Measurements from ENCODE around the gene MYH10.

Gene MYH10

DNA sequence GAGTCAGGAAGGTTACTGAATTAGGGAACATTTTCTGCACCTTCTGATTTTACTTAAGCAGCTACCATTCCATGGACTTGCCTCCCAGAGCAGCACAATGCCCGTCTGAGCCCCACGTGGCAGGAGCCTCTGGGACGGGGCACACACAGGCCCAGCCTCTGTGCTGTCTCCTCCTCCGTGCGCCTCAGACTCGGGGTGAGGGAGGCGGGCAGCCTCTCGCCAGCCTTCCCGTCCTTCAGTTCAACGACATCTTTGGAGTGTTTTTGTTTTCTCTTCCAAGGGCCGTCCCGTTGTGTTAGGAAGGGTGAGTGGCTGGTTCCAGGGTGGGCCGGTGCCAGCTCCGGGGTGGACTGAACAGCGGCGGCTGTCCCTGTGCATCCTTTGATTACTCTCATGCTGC, 163.0 kb downstream of the MYH10 start:
- H3K27ac ChIP-seq: no peak overlapping the region
- TF ChIP-seq, protein P1, sequence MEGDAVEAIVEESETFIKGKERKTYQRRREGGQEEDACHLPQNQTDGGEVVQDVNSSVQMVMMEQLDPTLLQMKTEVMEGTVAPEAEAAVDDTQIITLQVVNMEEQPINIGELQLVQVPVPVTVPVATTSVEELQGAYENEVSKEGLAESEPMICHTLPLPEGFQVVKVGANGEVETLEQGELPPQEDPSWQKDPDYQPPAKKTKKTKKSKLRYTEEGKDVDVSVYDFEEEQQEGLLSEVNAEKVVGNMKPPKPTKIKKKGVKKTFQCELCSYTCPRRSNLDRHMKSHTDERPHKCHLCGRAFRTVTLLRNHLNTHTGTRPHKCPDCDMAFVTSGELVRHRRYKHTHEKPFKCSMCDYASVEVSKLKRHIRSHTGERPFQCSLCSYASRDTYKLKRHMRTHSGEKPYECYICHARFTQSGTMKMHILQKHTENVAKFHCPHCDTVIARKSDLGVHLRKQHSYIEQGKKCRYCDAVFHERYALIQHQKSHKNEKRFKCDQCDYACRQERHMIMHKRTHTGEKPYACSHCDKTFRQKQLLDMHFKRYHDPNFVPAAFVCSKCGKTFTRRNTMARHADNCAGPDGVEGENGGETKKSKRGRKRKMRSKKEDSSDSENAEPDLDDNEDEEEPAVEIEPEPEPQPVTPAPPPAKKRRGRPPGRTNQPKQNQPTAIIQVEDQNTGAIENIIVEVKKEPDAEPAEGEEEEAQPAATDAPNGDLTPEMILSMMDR (conservative IDR thresholded peaks at IDR 0.05): no peak

DNA sequence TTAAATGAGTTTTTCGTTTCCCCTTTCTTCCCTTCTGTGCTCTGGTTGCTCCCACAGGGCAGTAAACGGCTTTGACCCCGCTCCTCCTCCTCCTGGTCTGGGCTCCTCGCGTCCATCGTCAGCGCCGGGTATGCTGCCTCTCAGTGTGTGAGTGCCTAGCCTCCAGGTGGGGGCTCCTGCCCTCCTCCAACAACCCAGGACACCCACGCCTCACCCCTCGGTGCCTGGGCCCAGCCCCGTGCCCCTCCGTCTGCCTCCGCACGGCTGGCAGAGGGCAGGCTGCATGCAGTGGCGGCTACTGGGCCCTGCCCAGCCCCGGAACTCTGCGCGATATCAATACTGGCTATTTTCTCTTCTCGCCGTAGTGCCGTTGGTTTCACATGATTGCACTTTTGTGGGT, 163.7 kb downstream of the MYH10 start:
- TF ChIP-seq, protein P1 (conservative IDR thresholded peaks at IDR 0.05): no peak
- no peak overlapping the region for H3K27ac ChIP-seq

DNA sequence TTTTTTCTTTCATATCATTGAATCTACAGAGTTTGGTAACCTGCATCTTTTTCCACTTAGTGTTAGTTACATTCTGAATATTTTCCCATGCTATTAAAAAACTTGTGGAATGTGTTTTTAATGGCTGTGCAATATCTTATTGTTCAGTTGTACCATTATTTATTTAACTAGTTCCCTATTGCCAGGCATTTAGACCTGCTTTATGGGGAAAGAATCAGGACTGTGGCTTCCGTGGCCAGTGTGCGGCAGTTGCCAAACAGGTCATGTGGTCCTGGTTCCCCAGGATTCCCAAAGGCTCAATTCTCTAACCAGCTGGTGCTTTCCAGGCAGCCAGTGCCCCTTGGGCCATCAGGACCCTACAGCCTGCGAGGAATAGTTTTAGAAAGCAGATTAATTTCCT, 164.1 kb downstream of the MYH10 start:
- H3K27ac ChIP-seq: no peak overlapping the region
- TF ChIP-seq, protein P1 (conservative IDR thresholded peaks at IDR 0.05): no peak

DNA sequence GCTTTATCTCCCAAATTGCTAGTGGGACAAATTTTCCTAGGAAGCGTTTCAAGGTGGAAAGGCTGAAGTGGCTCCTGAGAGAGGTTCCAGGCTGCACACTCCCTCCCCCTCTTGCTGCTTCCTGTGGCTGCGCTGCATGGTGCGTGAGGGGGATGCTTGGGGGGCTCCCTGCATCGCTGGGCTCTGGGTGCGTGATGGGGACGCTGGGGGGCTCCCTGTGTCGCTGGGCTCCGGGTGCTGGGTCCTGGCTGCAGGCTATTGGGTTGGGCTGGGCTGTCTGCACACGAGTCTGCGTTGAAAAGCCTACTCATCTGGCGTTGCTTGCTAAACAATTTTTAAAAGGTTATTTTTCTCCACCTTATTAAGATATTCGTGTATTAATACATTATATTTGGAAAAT, 164.8 kb downstream of the MYH10 start:
- TF ChIP-seq, protein P1 (conservative IDR thresholded peaks at IDR 0.05): no peak
- H3K27ac ChIP-seq: no peak overlapping the region

DNA sequence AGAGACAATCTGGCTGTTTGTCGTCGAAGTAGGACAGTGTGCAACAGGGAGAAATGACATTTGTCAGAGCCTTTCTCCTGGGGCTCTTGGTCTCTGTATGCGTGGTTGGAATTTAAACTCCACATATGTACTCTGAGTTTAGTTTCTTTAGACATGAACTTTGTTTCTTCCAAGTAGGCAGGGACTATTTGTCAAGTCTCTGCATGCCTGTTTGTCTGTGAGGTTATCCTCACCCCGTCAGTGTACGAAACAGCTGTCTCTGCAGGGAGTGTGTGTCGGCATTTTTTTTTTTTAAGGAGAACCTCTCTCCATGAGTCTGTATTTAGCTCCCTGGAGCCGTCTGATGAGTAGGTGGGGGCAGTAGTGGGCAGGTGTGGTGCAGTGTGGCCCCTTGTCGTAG, 165.2 kb downstream of the MYH10 start:
- H3K27ac ChIP-seq: no peak overlapping the region
- TF ChIP-seq, protein P1 (conservative IDR thresholded peaks at IDR 0.05): no peak

DNA sequence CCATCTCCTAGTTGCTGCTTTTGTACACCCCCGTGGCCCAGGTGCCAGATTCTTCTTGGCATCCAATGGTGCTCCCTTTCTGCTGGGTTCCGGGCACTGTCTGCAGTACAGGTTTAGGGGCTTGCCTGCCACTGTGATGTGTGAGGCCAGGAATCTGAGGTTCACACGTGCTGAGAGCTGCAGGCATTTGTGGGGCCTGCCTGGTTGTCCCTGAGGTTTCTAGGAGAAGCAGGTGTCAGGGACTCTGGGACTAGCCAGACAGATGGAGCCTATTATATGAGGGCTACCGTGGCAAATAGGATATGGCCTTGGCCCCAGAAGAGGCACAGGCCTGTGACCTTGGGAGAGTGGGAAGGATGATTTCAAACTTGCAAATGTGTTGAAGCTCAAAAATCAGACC, 165.6 kb downstream of the MYH10 start:
- TF ChIP-seq, protein P1 (conservative IDR thresholded peaks at IDR 0.05): no peak
- no peak overlapping the region for H3K27ac ChIP-seq

DNA sequence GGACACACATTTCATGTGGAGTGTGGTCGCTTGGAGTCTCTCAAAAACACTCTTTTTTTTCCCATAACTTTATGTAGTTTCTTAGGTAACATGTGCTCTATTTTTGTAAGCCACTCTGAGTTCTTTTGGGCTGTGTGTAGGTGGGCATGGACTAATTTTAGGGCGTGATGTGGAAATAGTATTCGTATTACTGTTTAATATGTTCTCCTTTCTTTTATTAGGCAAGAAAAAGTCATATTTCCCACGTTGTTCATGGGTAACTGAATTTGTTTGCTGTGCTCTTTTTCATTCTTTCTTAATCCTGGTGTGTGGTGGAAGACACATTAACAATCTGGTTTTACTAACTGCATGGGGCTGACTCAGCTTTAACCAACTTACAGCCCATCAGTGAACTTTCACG, 167.4 kb downstream of the MYH10 start:
- no peak overlapping the region for H3K27ac ChIP-seq

More for the DNA sequence above, 167.4 kb downstream of the MYH10 start:
- TF ChIP-seq, protein P1 (conservative IDR thresholded peaks at IDR 0.05): no peak
